Measurements from ENCODE around the gene PRXL2A.

The PRXL2A gene

GRCh38 chr10:80394358-80394916 lies 13.9 kb upstream of the PRXL2A start:
- FAIRE-seq = no peak
- DNase-seq (ENCODE audit: insufficient read length) = no peak
- no peak for TF ChIP-seq POLR2AphosphoS5 (IDR thresholded peaks at IDR 0.05; ENCODE audit: low read depth, low read length)
- no peak for TF ChIP-seq POLR2A (IDR thresholded peaks at IDR 0.05; ENCODE audit: low read depth, low read length)

- no peak for FAIRE-seq
- DNase-seq (ENCODE audit: insufficient read length) = no peak
- TF ChIP-seq TAF1 (IDR thresholded peaks at IDR 0.05; ENCODE audit: borderline replicate concordance, low read depth, low read length) = no peak
- no peak for TF ChIP-seq POLR2AphosphoS5 (IDR thresholded peaks at IDR 0.05; ENCODE audit: low read depth, low read length)
- TF ChIP-seq POLR2A (IDR thresholded peaks at IDR 0.05; ENCODE audit: low read depth, low read length) = no peak
Observed at GRCh38 chr10:80397014-80397413, 11.3 kb upstream of the PRXL2A start.

GRCh38 chr10:80400136-80400804 lies 8.1 kb upstream of the PRXL2A start:
- no peak for TF ChIP-seq POLR2A (IDR thresholded peaks at IDR 0.05; ENCODE audit: low read depth, low read length)
- no peak for TF ChIP-seq POLR2AphosphoS5 (IDR thresholded peaks at IDR 0.05; ENCODE audit: low read depth, low read length)
- TF ChIP-seq TAF1 (IDR thresholded peaks at IDR 0.05; ENCODE audit: borderline replicate concordance, low read depth, low read length) = no peak
- no peak for FAIRE-seq
- no peak for DNase-seq (ENCODE audit: insufficient read length)

GRCh38 chr10:80405035-80405434 lies 3.3 kb upstream of the PRXL2A start:
- DNase-seq (ENCODE audit: insufficient read length) = no peak
- TF ChIP-seq POLR2A (IDR thresholded peaks at IDR 0.05; ENCODE audit: low read depth, low read length) = no peak
- no peak for FAIRE-seq

- TF ChIP-seq POLR2AphosphoS5 (IDR thresholded peaks at IDR 0.05; ENCODE audit: low read depth, low read length) = no peak
- TF ChIP-seq POLR2A (IDR thresholded peaks at IDR 0.05; ENCODE audit: low read depth, low read length) = no peak
- TF ChIP-seq TAF1 (IDR thresholded peaks at IDR 0.05; ENCODE audit: borderline replicate concordance, low read depth, low read length) = no peak
- FAIRE-seq (no peak), DNase-seq (ENCODE audit: insufficient read length) (no peak)
Observed at GRCh38 chr10:80405626-80406025, 2.7 kb upstream of the PRXL2A start.

GRCh38 chr10:80406204-80406603 lies 2.1 kb upstream of the PRXL2A start:
- TF ChIP-seq POLR2AphosphoS5 (IDR thresholded peaks at IDR 0.05; ENCODE audit: low read depth, low read length) (no peak), TAF1 (IDR thresholded peaks at IDR 0.05; ENCODE audit: borderline replicate concordance, low read depth, low read length) (no peak)
- no peak for FAIRE-seq
- DNase-seq (ENCODE audit: insufficient read length) = no peak

- DNase-seq (ENCODE audit: insufficient read length) (no peak), FAIRE-seq (no peak)
- no peak for TF ChIP-seq TAF1 (IDR thresholded peaks at IDR 0.05; ENCODE audit: borderline replicate concordance, low read depth, low read length)
- TF ChIP-seq POLR2AphosphoS5 (IDR thresholded peaks at IDR 0.05; ENCODE audit: low read depth, low read length) = no peak
- no peak for TF ChIP-seq POLR2A (IDR thresholded peaks at IDR 0.05; ENCODE audit: low read depth, low read length)
Observed at GRCh38 chr10:80407812-80408241, 524 bp upstream of the PRXL2A start.

- DNase-seq (ENCODE audit: insufficient read length) (no peak), FAIRE-seq (no peak)
- TF ChIP-seq POLR2AphosphoS5 (IDR thresholded peaks at IDR 0.05; ENCODE audit: low read depth, low read length) (no peak), TAF1 (IDR thresholded peaks at IDR 0.05; ENCODE audit: borderline replicate concordance, low read depth, low read length) (no peak), POLR2A (IDR thresholded peaks at IDR 0.05; ENCODE audit: low read depth, low read length) (no peak)
Observed at GRCh38 chr10:80409121-80409520, 770 bp downstream of the PRXL2A start.

GRCh38 chr10:80410122-80410521 lies 1.8 kb downstream of the PRXL2A start:
- TF ChIP-seq TAF1 (IDR thresholded peaks at IDR 0.05; ENCODE audit: borderline replicate concordance, low read depth, low read length) = no peak
- no peak for TF ChIP-seq POLR2AphosphoS5 (IDR thresholded peaks at IDR 0.05; ENCODE audit: low read depth, low read length)
- TF ChIP-seq POLR2A (IDR thresholded peaks at IDR 0.05; ENCODE audit: low read depth, low read length) = no peak
- DNase-seq (ENCODE audit: insufficient read length) = no peak
- no peak for FAIRE-seq

- DNase-seq (ENCODE audit: insufficient read length) (no peak), FAIRE-seq (no peak)
- TF ChIP-seq TAF1 (IDR thresholded peaks at IDR 0.05; ENCODE audit: borderline replicate concordance, low read depth, low read length) (no peak), POLR2AphosphoS5 (IDR thresholded peaks at IDR 0.05; ENCODE audit: low read depth, low read length) (no peak), POLR2A (IDR thresholded peaks at IDR 0.05; ENCODE audit: low read depth, low read length) (no peak)
Observed at GRCh38 chr10:80410578-80411145, 2.3 kb downstream of the PRXL2A start.

GRCh38 chr10:80411267-80411668 lies 2.9 kb downstream of the PRXL2A start:
- TF ChIP-seq POLR2AphosphoS5 (IDR thresholded peaks at IDR 0.05; ENCODE audit: low read depth, low read length) (no peak), POLR2A (IDR thresholded peaks at IDR 0.05; ENCODE audit: low read depth, low read length) (no peak), TAF1 (IDR thresholded peaks at IDR 0.05; ENCODE audit: borderline replicate concordance, low read depth, low read length) (no peak)
- FAIRE-seq (no peak), DNase-seq (ENCODE audit: insufficient read length) (no peak)

- no peak for FAIRE-seq
- no peak for DNase-seq (ENCODE audit: insufficient read length)
- TF ChIP-seq POLR2AphosphoS5 (IDR thresholded peaks at IDR 0.05; ENCODE audit: low read depth, low read length) (no peak), POLR2A (IDR thresholded peaks at IDR 0.05; ENCODE audit: low read depth, low read length) (no peak), TAF1 (IDR thresholded peaks at IDR 0.05; ENCODE audit: borderline replicate concordance, low read depth, low read length) (no peak)
Observed at GRCh38 chr10:80411681-80412220, 3.4 kb downstream of the PRXL2A start.
